B cell (primary cell): Measurements from ENCODE around the gene KDM7A. TPM values are rescaled to one million over a fixed set of nuclear protein-coding genes. Genes with fewer than 3 reads are reported as not detected.

Experiments used
- ATAC-seq: fragments of 200-7000 bp; cut with Tn5 transposase; one replicate; pipeline ENCODE4 v1.10.0; 2021; ENCODE audit warnings: low read depth, mild to moderate bottlenecking, moderate number of reproducible peaks, moderate library complexity
- CTCF ChIA-PET: fragments of 350-600 bp; sonication (Branson Sonifier 250); formaldehyde crosslinking; loops from one replicate; lab custom pipeline; 2021; ENCODE audit warnings: antibody characterized with exemption, inconsistent platforms; lab: Charles Lee
- POLR2A ChIA-PET: fragments of 350-600 bp; sonication (Branson Sonifier 250); formaldehyde crosslinking; loops from one replicate; lab custom pipeline; 2021; ENCODE audit warnings: antibody characterized with exemption; lab: Charles Lee
- DNase-seq: peaks from one replicate; pipeline ENCODE4 v3.0.0; 2013
- H2AFZ ChIP-seq: 2 replicates; pipeline ENCODE4 v1.6.1; 2012; ENCODE audit warnings: mild to moderate bottlenecking, low read depth, low read length; ENCODE audit not compliant: insufficient read depth, poor library complexity, severe bottlenecking
- H3K27ac ChIP-seq, 2 donors: 1 replicate in 1 of 2; 2 replicates in 1 of 2; pipeline ENCODE4 v1.5.1; 2012 to 2013; ENCODE audit warnings: low read length in 2 of 2, mild to moderate bottlenecking in 2 of 2, moderate library complexity in 1 of 2
- H3K27me3 ChIP-seq, 4 experiments: fragments of 200-600 bp in 1 of 4; sonication (generic) in 1 of 4; replicated peaks in 1 of 4; 1 replicate in 2 of 4; 2 replicates in 2 of 4; pipeline versions ENCODE4 v1.6.1 to v1.7.0; 2013 to 2016; ENCODE audit warnings: low read length in 3 of 4, mild to moderate bottlenecking in 2 of 4, mixed read lengths in 1 of 4, moderate library complexity in 1 of 4; ENCODE audit not compliant: insufficient read depth in 4 of 4, control insufficient read depth in 3 of 4; ENCODE audit errors: control extremely low read depth in 1 of 4
- H3K36me3 ChIP-seq, 2 experiments: replicated peaks in 1 of 2; 1 replicate in 1 of 2; 2 replicates in 1 of 2; pipeline versions ENCODE4 v1.6.1 to v1.7.1; 2013; ENCODE audit warnings: low read length in 1 of 2; ENCODE audit not compliant: insufficient read depth in 2 of 2, control insufficient read depth in 1 of 2; ENCODE audit errors: control extremely low read depth in 1 of 2, extremely low read depth in 1 of 2
- H3K4me1 ChIP-seq, 2 donors: fragments of 200-600 bp in 1 of 2; sonication (generic) in 1 of 2; 1 replicate in 1 of 2; 2 replicates in 1 of 2; pipeline versions ENCODE4 v1.5.1 to v1.6.1; 2013 to 2017; ENCODE audit warnings: low read length in 2 of 2; ENCODE audit not compliant: control insufficient read depth in 2 of 2, insufficient read depth in 2 of 2
- H3K4me2 ChIP-seq: replicated peaks from 2 replicates; pipeline ENCODE3; 2012; ENCODE audit warnings: mild to moderate bottlenecking, low read depth, low read length; ENCODE audit not compliant: poor library complexity, severe bottlenecking
- H3K4me3 ChIP-seq, 5 experiments: fragments of 200-600 bp in 1 of 5; sonication (generic) in 1 of 5; 1 replicate in 3 of 5; 2 replicates in 2 of 5; pipeline versions ENCODE4 v1.5.1 to v1.7.0; 2011 to 2016; ENCODE audit warnings: low read length in 4 of 5, mild to moderate bottlenecking in 4 of 5, low read depth in 2 of 5, control low read depth in 1 of 5, moderate library complexity in 1 of 5; ENCODE audit not compliant: insufficient read depth in 1 of 5; ENCODE audit errors: control extremely low read depth in 1 of 5, extremely low read depth in 1 of 5
- H3K79me2 ChIP-seq: fragments of 200-600 bp; sonication (generic); one replicate; pipeline ENCODE4 v1.6.0; 2016; ENCODE audit warnings: low read length; ENCODE audit not compliant: control insufficient read depth, insufficient read depth
- H3K9ac ChIP-seq: fragments of 200-600 bp; sonication (generic); 2 replicates; pipeline ENCODE4 v1.6.1; 2017; ENCODE audit warnings: mild to moderate bottlenecking, low read length, moderate library complexity
- H3K9me3 ChIP-seq, 3 donors: one replicate each; pipeline versions ENCODE4 v1.6.1 to v1.7.1; 2013; ENCODE audit warnings: low read length in 2 of 3; ENCODE audit not compliant: control insufficient read depth in 2 of 3, insufficient read depth in 1 of 3; ENCODE audit errors: control extremely low read depth in 1 of 3
- H4K20me1 ChIP-seq: 2 replicates; pipeline ENCODE4 v1.6.0; 2012; ENCODE audit warnings: mild to moderate bottlenecking, low read length; ENCODE audit not compliant: insufficient read depth, control insufficient read depth, poor library complexity, severe bottlenecking
- H3K27ac Mint-ChIP-seq: one replicate; pipeline ENCODE4 v1.8.0; 2021; ENCODE audit warnings: mixed read lengths
- H3K27me3 Mint-ChIP-seq: one replicate; pipeline ENCODE4 v1.8.0; 2021; ENCODE audit warnings: mixed read lengths
- H3K4me1 Mint-ChIP-seq: one replicate; pipeline ENCODE4 v1.8.0; 2021; ENCODE audit warnings: mixed read lengths
- H3K4me3 Mint-ChIP-seq: one replicate; pipeline ENCODE4 v1.8.0; 2021; ENCODE audit warnings: mixed read lengths
- H3K9me3 Mint-ChIP-seq: one replicate; pipeline ENCODE4 v1.8.0; 2022; ENCODE audit warnings: mixed read lengths; ENCODE audit not compliant: insufficient read depth
- EZH2 ChIP-seq: IDR thresholded peaks from 2 replicates; pipeline ENCODE4 v1.6.1; 2012; ENCODE audit warnings: borderline replicate concordance, low read depth, mild to moderate bottlenecking, moderate library complexity, low read length; ENCODE audit not compliant: insufficient read depth, poor library complexity, severe bottlenecking
- WGBS: methylation state at CpG from one replicate; pipeline ENCODE4 v1.1.5; 2013; ENCODE audit warnings: missing lambda C conversion rate; ENCODE audit not compliant: insufficient coverage; 5-methylcytosine and 5-hydroxymethylcytosine counted together
- intact Hi-C: fragments of 100-400 bp; cut with micrococcal nuclease; formaldehyde crosslinking; loops from one replicate; pipeline ENCODE4 v1.10.0; 2022
- polyA plus RNA-seq: library from polyadenylated mRNA; depleted of rRNA; stranded (reverse); fragments of >200 nt; gene quantifications from 2 replicates; pipeline ENCODE4 v1.2.3, GENCODE V29; 2012
- total RNA-seq, 2 donors: library from RNA; stranded (reverse); fragments of 120-200 nt in 1 of 2; gene quantifications; 1 replicate in 1 of 2; 2 replicates in 1 of 2; pipeline versions ENCODE4 v1.2.3 to v1.2.4, GENCODE V29; 2013 to 2022
- TF ChIP-seq, protein P1 (sequence below): fragments of 200-600 bp; IDR thresholded peaks from one replicate; pipeline ENCODE4 v1.8.0; 2022; ENCODE audit warnings: antibody characterized with exemption, mild to moderate bottlenecking

The KDM7A gene
- total and polyA plus RNA-seq, 2 donors (not counting 1 experiment from before 2014, with no cell fraction given) = 16.1 to 50.8 TPM

GRCh38 chr7:140209866-140210609, 33.3 kb upstream of the KDM7A start:
- Histone ChIP-seq H3K79me2 (no peaks in the 10 kb centered on the region), H3K4me3 (peak overlapping the region in 3 of 5 experiments; percentile 4 to 52 (median 36)), H3K4me1 (peaks cover 85 to 88% of the 10 kb centered on the region in 2 donors), H3K27ac (peak overlapping the region; percentile 86 to 94), H3K9ac (peak overlapping the region; percentile 49), H2AFZ (peak overlapping the region; percentile 52), H3K9me3 (no peaks in the 10 kb centered on the region), H3K36me3 (no peaks in the 10 kb centered on the region), H3K27me3 (no peaks in the 10 kb centered on the region), H3K4me2 (peak overlapping the region; percentile 75), H4K20me1 (no peaks in the 10 kb centered on the region)
- peak; percentile 94 for ATAC-seq
- peak overlapping the region; percentile 100 for H3K27ac Mint-ChIP-seq
- intact Hi-C loops = loop anchor here (1.0 kb wide), 4 partner anchors 13 to 94 kb away; no protein-coding TSS in a partner anchor
- DNase-seq = peak; percentile 92
- peak overlapping the region; percentile 85 for H3K4me3 Mint-ChIP-seq
- TF ChIP-seq EZH2 = no peak
- TF ChIP-seq, protein P1, sequence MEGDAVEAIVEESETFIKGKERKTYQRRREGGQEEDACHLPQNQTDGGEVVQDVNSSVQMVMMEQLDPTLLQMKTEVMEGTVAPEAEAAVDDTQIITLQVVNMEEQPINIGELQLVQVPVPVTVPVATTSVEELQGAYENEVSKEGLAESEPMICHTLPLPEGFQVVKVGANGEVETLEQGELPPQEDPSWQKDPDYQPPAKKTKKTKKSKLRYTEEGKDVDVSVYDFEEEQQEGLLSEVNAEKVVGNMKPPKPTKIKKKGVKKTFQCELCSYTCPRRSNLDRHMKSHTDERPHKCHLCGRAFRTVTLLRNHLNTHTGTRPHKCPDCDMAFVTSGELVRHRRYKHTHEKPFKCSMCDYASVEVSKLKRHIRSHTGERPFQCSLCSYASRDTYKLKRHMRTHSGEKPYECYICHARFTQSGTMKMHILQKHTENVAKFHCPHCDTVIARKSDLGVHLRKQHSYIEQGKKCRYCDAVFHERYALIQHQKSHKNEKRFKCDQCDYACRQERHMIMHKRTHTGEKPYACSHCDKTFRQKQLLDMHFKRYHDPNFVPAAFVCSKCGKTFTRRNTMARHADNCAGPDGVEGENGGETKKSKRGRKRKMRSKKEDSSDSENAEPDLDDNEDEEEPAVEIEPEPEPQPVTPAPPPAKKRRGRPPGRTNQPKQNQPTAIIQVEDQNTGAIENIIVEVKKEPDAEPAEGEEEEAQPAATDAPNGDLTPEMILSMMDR = no peak
- ChIA-PET POLR2A (interaction anchor here (0.5 to 6.5 kb wide), 11 partner anchors 10 to 40 kb away, joined by 3 to 65 read pairs (median 5); partner anchors contain the start of gene KDM7A), CTCF (interaction anchor here (0.6 to 3.6 kb wide), 10 partner anchors 10 to 145 kb away, joined by 3 to 26 read pairs (median 4); partner anchors contain the start of gene KDM7A)
- no peaks in the 10 kb centered on the region for H3K27me3 Mint-ChIP-seq
- no peaks in the 10 kb centered on the region for H3K9me3 Mint-ChIP-seq
- 49% methylated on average over 16 of the region's 17 CpGs for WGBS
- peaks cover 84% of the 10 kb centered on the region for H3K4me1 Mint-ChIP-seq
